ENCODE measurements around the gene LRRK2.

DNA sequence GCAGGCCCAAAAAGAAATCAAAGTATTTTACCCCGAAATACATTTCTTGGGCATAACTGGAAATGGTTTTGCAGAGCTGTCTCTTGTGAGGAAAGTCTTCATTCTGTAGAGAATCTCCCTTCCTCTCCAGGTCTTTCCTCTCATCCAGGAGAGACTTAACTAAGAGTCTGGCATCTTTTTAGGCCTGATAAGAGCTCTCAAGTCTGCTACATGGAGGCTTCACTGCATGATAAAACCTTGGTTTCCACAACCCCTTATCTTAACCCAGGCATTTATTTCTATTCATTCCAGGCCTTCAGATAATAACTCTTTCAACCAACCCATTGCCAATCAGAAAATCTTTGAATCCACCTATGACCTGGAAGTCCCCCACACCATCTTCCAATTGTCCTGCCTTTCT, 41.1 kb upstream of the LRRK2 start:
- TF ChIP-seq, protein P1, sequence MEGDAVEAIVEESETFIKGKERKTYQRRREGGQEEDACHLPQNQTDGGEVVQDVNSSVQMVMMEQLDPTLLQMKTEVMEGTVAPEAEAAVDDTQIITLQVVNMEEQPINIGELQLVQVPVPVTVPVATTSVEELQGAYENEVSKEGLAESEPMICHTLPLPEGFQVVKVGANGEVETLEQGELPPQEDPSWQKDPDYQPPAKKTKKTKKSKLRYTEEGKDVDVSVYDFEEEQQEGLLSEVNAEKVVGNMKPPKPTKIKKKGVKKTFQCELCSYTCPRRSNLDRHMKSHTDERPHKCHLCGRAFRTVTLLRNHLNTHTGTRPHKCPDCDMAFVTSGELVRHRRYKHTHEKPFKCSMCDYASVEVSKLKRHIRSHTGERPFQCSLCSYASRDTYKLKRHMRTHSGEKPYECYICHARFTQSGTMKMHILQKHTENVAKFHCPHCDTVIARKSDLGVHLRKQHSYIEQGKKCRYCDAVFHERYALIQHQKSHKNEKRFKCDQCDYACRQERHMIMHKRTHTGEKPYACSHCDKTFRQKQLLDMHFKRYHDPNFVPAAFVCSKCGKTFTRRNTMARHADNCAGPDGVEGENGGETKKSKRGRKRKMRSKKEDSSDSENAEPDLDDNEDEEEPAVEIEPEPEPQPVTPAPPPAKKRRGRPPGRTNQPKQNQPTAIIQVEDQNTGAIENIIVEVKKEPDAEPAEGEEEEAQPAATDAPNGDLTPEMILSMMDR (IDR thresholded peaks at IDR 0.05; ENCODE audit: low read depth, low read length, poor library complexity, severe bottlenecking) = no peak
- TF ChIP-seq EZH2phosphoT487 (IDR thresholded peaks at IDR 0.05; ENCODE audit: borderline replicate concordance, low read length) = no peak
